ENCODE data around the gene ZNF778. TPM values are rescaled to one million over a fixed set of nuclear protein-coding genes. Genes with fewer than 3 reads are reported as not detected.
A peak's percentile ranks its signal among the peaks of the same experiment; 100 is the strongest.

ZNF778 gene
- total and polyA plus RNA-seq, 2 of the 13 experiments (the other 11 are each of a cell fraction or from before 2014, with no cell fraction given) = 3.8 to 7.2 TPM

GRCh38 chr16:89241187-89242007 lies 23.9 kb downstream of the ZNF778 start (continued):
- TF ChIP-seq DMTF1 (CRISPR knock-in tag; IDR thresholded peaks at IDR 0.05) (no peak), MEIS2 (CRISPR knock-in tag; IDR thresholded peaks at IDR 0.05) (peak; percentile 90), ZBTB39 (CRISPR knock-in tag; IDR thresholded peaks at IDR 0.05) (no peak), PHF5A (CRISPR knock-in tag; IDR thresholded peaks at IDR 0.05; ENCODE audit: low read depth, unreplicated experiment) (no peak), TCF7 (IDR thresholded peaks at IDR 0.05; ENCODE audit: low read depth) (no peak), RARG (CRISPR knock-in tag; IDR thresholded peaks at IDR 0.05; ENCODE audit: low read depth) (no peak; the same call in 1 of the 2 replicates), ZNF737 (CRISPR knock-in tag; IDR thresholded peaks at IDR 0.05; ENCODE audit: borderline replicate concordance) (no peak), NONO (IDR thresholded peaks at IDR 0.05) (no peak), NONO (CRISPR knock-in tag; conservative IDR thresholded peaks at IDR 0.05) (no peak; the same call in 1 of the 2 replicates), DBP (CRISPR knock-in tag; IDR thresholded peaks at IDR 0.05; ENCODE audit: not compliant biosample characterization) (peak; percentile 55), ZNF333 (CRISPR knock-in tag; IDR thresholded peaks at IDR 0.05; ENCODE audit: borderline replicate concordance) (peak; percentile 77; the same call in 1 of the 2 replicates), ZNF780A (CRISPR knock-in tag; IDR thresholded peaks at IDR 0.05) (no peak), MXD4 (CRISPR knock-in tag; IDR thresholded peaks at IDR 0.05) (no peak), KLF12 (CRISPR knock-in tag; IDR thresholded peaks at IDR 0.05; ENCODE audit: borderline replicate concordance) (no peak; the same call in 1 of the 2 replicates), ZNF280B (CRISPR knock-in tag; IDR thresholded peaks at IDR 0.05; ENCODE audit: borderline replicate concordance) (peak; percentile 80; the same call in 1 of the 2 replicates), DPF2 (CRISPR knock-in tag; IDR thresholded peaks at IDR 0.05; ENCODE audit: borderline replicate concordance, low read depth) (no peak), HOXA7 (CRISPR knock-in tag; IDR thresholded peaks at IDR 0.05) (no peak), ZNF337 (CRISPR knock-in tag; IDR thresholded peaks at IDR 0.05; ENCODE audit: borderline replicate concordance, low read depth) (0 out of 2 replicates have a peak, but pooled peaks have one; percentile 31), ZNF20 (CRISPR knock-in tag; IDR thresholded peaks at IDR 0.05) (0 out of 2 replicates have a peak, but pooled peaks have one; percentile 68), ATF7 (IDR thresholded peaks at IDR 0.05) (peak; percentile 98), ATF7 (CRISPR knock-in tag; IDR thresholded peaks at IDR 0.05) (no peak; the same call in 1 of the 2 replicates)

Measured in HepG2 (cell line).